B cell (primary cell): ENCODE measurements around the gene DEF6. TPM values are rescaled to one million over a fixed set of nuclear protein-coding genes. Genes with fewer than 3 reads are reported as not detected.
A peak's percentile ranks its signal among the peaks of the same experiment; 100 is the strongest.
"Not testable (repeated sequence)": the region's sequence is repeated elsewhere in the genome, so short reads cannot be mapped to it uniquely, and the experiment has no call there.

ENCODE experiments used
- ATAC-seq: fragments of 200-7000 bp; cut with Tn5 transposase; one replicate; pipeline ENCODE4 v1.10.0; 2021; ENCODE audit warnings: low read depth, mild to moderate bottlenecking, moderate number of reproducible peaks, moderate library complexity
- CTCF ChIA-PET: fragments of 350-600 bp; sonication (Branson Sonifier 250); formaldehyde crosslinking; loops from one replicate; lab custom pipeline; 2021; ENCODE audit warnings: antibody characterized with exemption, inconsistent platforms; lab: Charles Lee
- POLR2A ChIA-PET: fragments of 350-600 bp; sonication (Branson Sonifier 250); formaldehyde crosslinking; loops from one replicate; lab custom pipeline; 2021; ENCODE audit warnings: antibody characterized with exemption; lab: Charles Lee
- DNase-seq: peaks from one replicate; pipeline ENCODE4 v3.0.0; 2013
- H2AFZ ChIP-seq: 2 replicates; pipeline ENCODE4 v1.6.1; 2012; ENCODE audit warnings: mild to moderate bottlenecking, low read depth, low read length; ENCODE audit not compliant: insufficient read depth, poor library complexity, severe bottlenecking
- H3K27ac ChIP-seq, 2 donors: 1 replicate in 1 of 2; 2 replicates in 1 of 2; pipeline ENCODE4 v1.5.1; 2012 to 2013; ENCODE audit warnings: low read length in 2 of 2, mild to moderate bottlenecking in 2 of 2, moderate library complexity in 1 of 2
- H3K27me3 ChIP-seq, 4 experiments: fragments of 200-600 bp in 1 of 4; sonication (generic) in 1 of 4; replicated peaks in 1 of 4; 1 replicate in 2 of 4; 2 replicates in 2 of 4; pipeline versions ENCODE4 v1.6.1 to v1.7.0; 2013 to 2016; ENCODE audit warnings: low read length in 3 of 4, mild to moderate bottlenecking in 2 of 4, mixed read lengths in 1 of 4, moderate library complexity in 1 of 4; ENCODE audit not compliant: insufficient read depth in 4 of 4, control insufficient read depth in 3 of 4; ENCODE audit errors: control extremely low read depth in 1 of 4
- H3K36me3 ChIP-seq, 2 experiments: replicated peaks in 1 of 2; 1 replicate in 1 of 2; 2 replicates in 1 of 2; pipeline versions ENCODE4 v1.6.1 to v1.7.1; 2013; ENCODE audit warnings: low read length in 1 of 2; ENCODE audit not compliant: insufficient read depth in 2 of 2, control insufficient read depth in 1 of 2; ENCODE audit errors: control extremely low read depth in 1 of 2, extremely low read depth in 1 of 2
- H3K4me1 ChIP-seq, 2 donors: fragments of 200-600 bp in 1 of 2; sonication (generic) in 1 of 2; 1 replicate in 1 of 2; 2 replicates in 1 of 2; pipeline versions ENCODE4 v1.5.1 to v1.6.1; 2013 to 2017; ENCODE audit warnings: low read length in 2 of 2; ENCODE audit not compliant: control insufficient read depth in 2 of 2, insufficient read depth in 2 of 2
- H3K4me2 ChIP-seq: replicated peaks from 2 replicates; pipeline ENCODE3; 2012; ENCODE audit warnings: mild to moderate bottlenecking, low read depth, low read length; ENCODE audit not compliant: poor library complexity, severe bottlenecking
- H3K4me3 ChIP-seq, 5 experiments: fragments of 200-600 bp in 1 of 5; sonication (generic) in 1 of 5; 1 replicate in 3 of 5; 2 replicates in 2 of 5; pipeline versions ENCODE4 v1.5.1 to v1.7.0; 2011 to 2016; ENCODE audit warnings: low read length in 4 of 5, mild to moderate bottlenecking in 4 of 5, low read depth in 2 of 5, control low read depth in 1 of 5, moderate library complexity in 1 of 5; ENCODE audit not compliant: insufficient read depth in 1 of 5; ENCODE audit errors: control extremely low read depth in 1 of 5, extremely low read depth in 1 of 5
- H3K79me2 ChIP-seq: fragments of 200-600 bp; sonication (generic); one replicate; pipeline ENCODE4 v1.6.0; 2016; ENCODE audit warnings: low read length; ENCODE audit not compliant: control insufficient read depth, insufficient read depth
- H3K9ac ChIP-seq: fragments of 200-600 bp; sonication (generic); 2 replicates; pipeline ENCODE4 v1.6.1; 2017; ENCODE audit warnings: mild to moderate bottlenecking, low read length, moderate library complexity
- H3K9me3 ChIP-seq, 3 donors: one replicate each; pipeline versions ENCODE4 v1.6.1 to v1.7.1; 2013; ENCODE audit warnings: low read length in 2 of 3; ENCODE audit not compliant: control insufficient read depth in 2 of 3, insufficient read depth in 1 of 3; ENCODE audit errors: control extremely low read depth in 1 of 3
- H4K20me1 ChIP-seq: 2 replicates; pipeline ENCODE4 v1.6.0; 2012; ENCODE audit warnings: mild to moderate bottlenecking, low read length; ENCODE audit not compliant: insufficient read depth, control insufficient read depth, poor library complexity, severe bottlenecking
- H3K27ac Mint-ChIP-seq: one replicate; pipeline ENCODE4 v1.8.0; 2021; ENCODE audit warnings: mixed read lengths
- H3K27me3 Mint-ChIP-seq: one replicate; pipeline ENCODE4 v1.8.0; 2021; ENCODE audit warnings: mixed read lengths
- H3K4me1 Mint-ChIP-seq: one replicate; pipeline ENCODE4 v1.8.0; 2021; ENCODE audit warnings: mixed read lengths
- H3K4me3 Mint-ChIP-seq: one replicate; pipeline ENCODE4 v1.8.0; 2021; ENCODE audit warnings: mixed read lengths
- H3K9me3 Mint-ChIP-seq: one replicate; pipeline ENCODE4 v1.8.0; 2022; ENCODE audit warnings: mixed read lengths; ENCODE audit not compliant: insufficient read depth
- EZH2 ChIP-seq: IDR thresholded peaks from 2 replicates; pipeline ENCODE4 v1.6.1; 2012; ENCODE audit warnings: borderline replicate concordance, low read depth, mild to moderate bottlenecking, moderate library complexity, low read length; ENCODE audit not compliant: insufficient read depth, poor library complexity, severe bottlenecking
- WGBS: methylation state at CpG from one replicate; pipeline ENCODE4 v1.1.5; 2013; ENCODE audit warnings: missing lambda C conversion rate; ENCODE audit not compliant: insufficient coverage; 5-methylcytosine and 5-hydroxymethylcytosine counted together
- intact Hi-C: fragments of 100-400 bp; cut with micrococcal nuclease; formaldehyde crosslinking; loops from one replicate; pipeline ENCODE4 v1.10.0; 2022
- polyA plus RNA-seq: library from polyadenylated mRNA; depleted of rRNA; stranded (reverse); fragments of >200 nt; gene quantifications from 2 replicates; pipeline ENCODE4 v1.2.3, GENCODE V29; 2012
- total RNA-seq, 2 donors: library from RNA; stranded (reverse); fragments of 120-200 nt in 1 of 2; gene quantifications; 1 replicate in 1 of 2; 2 replicates in 1 of 2; pipeline versions ENCODE4 v1.2.3 to v1.2.4, GENCODE V29; 2013 to 2022
- TF ChIP-seq, protein P1 (sequence below): fragments of 200-600 bp; IDR thresholded peaks from one replicate; pipeline ENCODE4 v1.8.0; 2022; ENCODE audit warnings: antibody characterized with exemption, mild to moderate bottlenecking

DEF6 gene
- total and polyA plus RNA-seq, 2 donors (not counting 1 experiment from before 2014, with no cell fraction given): 105 to 159 TPM

GRCh38 chr6:35328108-35328723 is 30.6 kb downstream of the DEF6 start:
- TF ChIP-seq, protein P1, sequence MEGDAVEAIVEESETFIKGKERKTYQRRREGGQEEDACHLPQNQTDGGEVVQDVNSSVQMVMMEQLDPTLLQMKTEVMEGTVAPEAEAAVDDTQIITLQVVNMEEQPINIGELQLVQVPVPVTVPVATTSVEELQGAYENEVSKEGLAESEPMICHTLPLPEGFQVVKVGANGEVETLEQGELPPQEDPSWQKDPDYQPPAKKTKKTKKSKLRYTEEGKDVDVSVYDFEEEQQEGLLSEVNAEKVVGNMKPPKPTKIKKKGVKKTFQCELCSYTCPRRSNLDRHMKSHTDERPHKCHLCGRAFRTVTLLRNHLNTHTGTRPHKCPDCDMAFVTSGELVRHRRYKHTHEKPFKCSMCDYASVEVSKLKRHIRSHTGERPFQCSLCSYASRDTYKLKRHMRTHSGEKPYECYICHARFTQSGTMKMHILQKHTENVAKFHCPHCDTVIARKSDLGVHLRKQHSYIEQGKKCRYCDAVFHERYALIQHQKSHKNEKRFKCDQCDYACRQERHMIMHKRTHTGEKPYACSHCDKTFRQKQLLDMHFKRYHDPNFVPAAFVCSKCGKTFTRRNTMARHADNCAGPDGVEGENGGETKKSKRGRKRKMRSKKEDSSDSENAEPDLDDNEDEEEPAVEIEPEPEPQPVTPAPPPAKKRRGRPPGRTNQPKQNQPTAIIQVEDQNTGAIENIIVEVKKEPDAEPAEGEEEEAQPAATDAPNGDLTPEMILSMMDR: no peak
- no peak for TF ChIP-seq EZH2
- no peak overlapping the region for H3K4me3 Mint-ChIP-seq
- Histone ChIP-seq H4K20me1 (no peaks in the 10 kb centered on the region), H3K4me1 (peaks cover 11 to 16% of the 10 kb centered on the region in 2 donors), H3K27ac (peak overlapping the region in 1 of 2 donors; percentile 11), H3K36me3 (peaks cover 5 to 9% of the 10 kb centered on the region in 2 experiments), H3K4me2 (no peak overlapping the region), H3K9ac (no peak overlapping the region), H3K79me2 (no peaks in the 10 kb centered on the region), H2AFZ (no peak overlapping the region), H3K27me3 (no peaks in the 10 kb centered on the region), H3K9me3 (peaks cover 0 to 5% (median 0%) of the 10 kb centered on the region in 3 donors), H3K4me3 (no peak overlapping the region)
- intact Hi-C loops: no loop called here
- H3K27me3 Mint-ChIP-seq: no peaks in the 10 kb centered on the region
- ATAC-seq: no peak
- no peaks in the 10 kb centered on the region for H3K9me3 Mint-ChIP-seq
- POLR2A ChIA-PET: interaction anchor here (0.7 to 1.3 kb wide), 3 partner anchors 25 to 140 kb away, joined by 3 to 4 read pairs (median 3); partner anchors contain the start of gene RPL10A
- CTCF ChIA-PET: interaction anchor here (0.6 to 9.8 kb wide), 20 partner anchors 10 to 404 kb away, joined by 3 to 301 read pairs (median 6); partner anchors contain the start of genes DEF6, FANCE, PPARD and ZNF76
- no peak for DNase-seq
- WGBS: no CpG with 5 or more reads among the region's 1 CpG
- H3K27ac Mint-ChIP-seq: peak overlapping the region; percentile 26
- H3K4me1 Mint-ChIP-seq: peaks cover 16% of the 10 kb centered on the region

- H3K27ac Mint-ChIP-seq, H2AFZ ChIP-seq, H3K4me3 ChIP-seq, H3K9me3 Mint-ChIP-seq, H3K4me2 ChIP-seq, H3K27ac ChIP-seq, DNase-seq, H4K20me1 ChIP-seq, H3K27me3 ChIP-seq, H3K36me3 ChIP-seq, intact Hi-C loops, ATAC-seq, H3K4me3 Mint-ChIP-seq, H3K9ac ChIP-seq, H3K79me2 ChIP-seq, H3K9me3 ChIP-seq, H3K27me3 Mint-ChIP-seq: not testable (repeated sequence)
- H3K4me1 Mint-ChIP-seq: peaks cover 16% of the 10 kb centered on the region
- 96% methylated on average over 7 of the region's 8 CpGs for WGBS
- POLR2A ChIA-PET: interaction anchor here (0.7 kb wide), 1 partner anchor 28 kb away, joined by 3 read pairs; no protein-coding TSS in a partner anchor
- CTCF ChIA-PET: interaction anchor here (2.4 to 9.8 kb wide), 4 partner anchors 18 to 123 kb away, joined by 13 to 301 read pairs (median 28); partner anchors contain the start of genes DEF6 and FANCE
- H3K4me1 ChIP-seq: peaks cover 11 to 16% of the 10 kb centered on the region in 2 donors
Observed at GRCh38 chr6:35328965-35329364, 31.3 kb downstream of the DEF6 start.
